ENCODE results near the gene ADGRV1.

The ADGRV1 gene

GRCh38 chr5:90689064-90689463 is 130.5 kb downstream of the ADGRV1 start:
- DNase-seq (ENCODE audit: low read depth, low spot score): no peak
- Histone ChIP-seq H3K9ac (ENCODE audit: insufficient read length) (no peak overlapping the region), H3K36me3 (ENCODE audit: insufficient read depth, low read length) (no peaks in the 10 kb centered on the region), H3K9me3 (ENCODE audit: low read depth, low read length) (no peaks in the 10 kb centered on the region), H3K4me3 (no peak overlapping the region), H3K27ac (no peak overlapping the region)
- TF ChIP-seq FOXP2 (optimal IDR thresholded peaks at IDR 0.05; ENCODE audit: control extremely low read depth, extremely low read length, insufficient read depth): no peak
- no peak for TF ChIP-seq POLR2AphosphoS5 (IDR thresholded peaks at IDR 0.05; ENCODE audit: borderline replicate concordance, low read depth, low read length)

DNA sequence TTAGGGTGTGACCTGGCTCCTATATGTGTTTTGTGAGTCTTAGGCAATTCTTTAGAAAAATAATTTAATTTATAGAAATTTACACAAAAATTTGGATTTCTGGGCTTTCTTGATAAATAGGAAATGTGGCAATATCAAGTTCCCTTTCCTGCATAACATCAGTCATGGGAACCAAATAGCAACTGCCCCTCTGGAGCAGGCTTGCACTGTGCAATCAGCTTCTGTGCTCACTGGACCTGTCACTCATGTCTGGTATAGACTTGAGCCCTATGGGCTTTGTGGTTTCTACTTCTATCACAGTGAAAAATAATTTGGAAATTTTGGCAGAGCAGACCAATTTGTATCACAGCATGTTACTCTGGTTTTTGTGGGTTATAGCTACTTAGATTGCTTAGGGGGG is 131.7 kb downstream of the ADGRV1 start:
- H3K4me3 ChIP-seq: no peak overlapping the region
- no peak overlapping the region for H3K27ac ChIP-seq
- DNase-seq (ENCODE audit: low read depth, low spot score): no peak
- H3K36me3 ChIP-seq (ENCODE audit: insufficient read depth, low read length): no peaks in the 10 kb centered on the region
- no peak overlapping the region for H3K9ac ChIP-seq (ENCODE audit: insufficient read length)
- TF ChIP-seq FOXP2 (optimal IDR thresholded peaks at IDR 0.05; ENCODE audit: control extremely low read depth, extremely low read length, insufficient read depth): no peak
- TF ChIP-seq POLR2AphosphoS5 (IDR thresholded peaks at IDR 0.05; ENCODE audit: borderline replicate concordance, low read depth, low read length): no peak
- TF ChIP-seq EZH2 (IDR thresholded peaks at IDR 0.05): no peak
- H3K9me3 ChIP-seq (ENCODE audit: low read depth, low read length): no peaks in the 10 kb centered on the region

DNA sequence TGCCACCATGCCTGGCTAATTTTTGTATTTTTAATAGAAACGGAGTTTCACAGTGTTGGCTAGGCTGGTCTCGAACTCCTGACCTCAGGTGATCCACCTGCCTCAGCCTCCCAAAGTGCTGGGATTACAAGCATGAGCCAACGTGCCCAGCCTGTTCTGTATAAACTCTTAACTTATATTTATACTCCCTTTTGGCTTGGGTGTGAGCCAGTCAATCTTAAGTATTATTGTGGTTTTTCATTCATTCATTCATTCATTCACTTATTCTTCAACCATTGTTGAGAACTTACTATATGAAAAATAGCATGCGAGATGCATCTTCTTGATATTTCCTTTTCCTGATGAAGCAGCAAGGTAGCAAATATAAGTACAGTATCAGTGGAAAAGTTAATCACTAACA is 132.9 kb downstream of the ADGRV1 start:
- no peak overlapping the region for H3K4me3 ChIP-seq
- H3K9ac ChIP-seq (ENCODE audit: insufficient read length): no peak overlapping the region
- H3K9me3 ChIP-seq (ENCODE audit: low read depth, low read length): no peaks in the 10 kb centered on the region
- DNase-seq (ENCODE audit: low read depth, low spot score): no peak
- no peaks in the 10 kb centered on the region for H3K36me3 ChIP-seq (ENCODE audit: insufficient read depth, low read length)
- no peak for TF ChIP-seq POLR2AphosphoS5 (IDR thresholded peaks at IDR 0.05; ENCODE audit: borderline replicate concordance, low read depth, low read length)
- no peak for TF ChIP-seq FOXP2 (optimal IDR thresholded peaks at IDR 0.05; ENCODE audit: control extremely low read depth, extremely low read length, insufficient read depth)
- no peak for TF ChIP-seq EZH2 (IDR thresholded peaks at IDR 0.05)
- H3K27ac ChIP-seq: no peak overlapping the region

DNA sequence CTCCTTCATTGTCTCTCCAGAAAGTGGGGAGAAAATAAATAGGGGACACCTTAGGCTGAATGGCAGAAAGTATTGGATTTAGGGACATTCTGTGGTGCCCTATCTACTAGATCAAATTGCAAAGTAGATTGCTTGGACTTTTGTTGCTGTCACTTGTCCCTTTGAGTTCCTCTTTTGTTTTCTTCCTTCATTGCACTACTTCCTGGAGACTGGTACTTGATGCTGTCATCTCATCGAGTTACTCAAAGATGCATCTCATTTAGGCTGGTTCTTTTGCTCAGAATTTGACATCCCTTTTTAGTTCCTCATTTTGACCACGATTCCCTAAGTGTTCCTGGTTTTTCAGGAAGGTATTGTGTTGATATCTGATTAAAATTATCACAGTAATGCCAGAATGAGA is 137.6 kb downstream of the ADGRV1 start:
- H3K4me3 ChIP-seq: no peak overlapping the region
- H3K27ac ChIP-seq: no peak overlapping the region
- no peak for TF ChIP-seq FOXP2 (optimal IDR thresholded peaks at IDR 0.05; ENCODE audit: control extremely low read depth, extremely low read length, insufficient read depth)
- no peak for TF ChIP-seq POLR2AphosphoS5 (IDR thresholded peaks at IDR 0.05; ENCODE audit: borderline replicate concordance, low read depth, low read length)
- no peak for TF ChIP-seq EZH2 (IDR thresholded peaks at IDR 0.05)
- no peaks in the 10 kb centered on the region for H3K9me3 ChIP-seq (ENCODE audit: low read depth, low read length)
- H3K9ac ChIP-seq (ENCODE audit: insufficient read length): no peak overlapping the region
- DNase-seq (ENCODE audit: low read depth, low spot score): no peak
- no peaks in the 10 kb centered on the region for H3K36me3 ChIP-seq (ENCODE audit: insufficient read depth, low read length)

DNA sequence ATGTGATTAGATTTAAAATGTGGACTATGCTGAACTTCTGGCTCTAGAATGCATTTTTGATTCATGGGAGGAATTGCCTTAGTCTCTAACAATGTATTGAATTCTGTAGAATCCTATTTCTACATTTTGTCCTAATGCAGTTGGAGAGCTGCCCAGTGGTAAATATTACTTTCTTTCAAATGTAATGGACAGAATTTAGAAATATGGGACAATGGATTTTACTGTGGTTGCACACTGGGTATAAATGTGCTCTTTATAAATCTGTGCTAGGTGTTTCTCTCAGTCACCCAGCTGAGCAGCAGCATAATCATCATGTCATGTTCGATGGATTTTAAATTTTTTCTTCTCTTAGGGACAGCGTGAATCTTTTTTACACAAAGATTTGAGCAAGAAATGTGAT is 141.7 kb downstream of the ADGRV1 start:
- no peak for DNase-seq (ENCODE audit: low read depth, low spot score)
- Histone ChIP-seq H3K36me3 (ENCODE audit: insufficient read depth, low read length) (no peaks in the 10 kb centered on the region), H3K27ac (no peak overlapping the region), H3K9ac (ENCODE audit: insufficient read length) (no peak overlapping the region), H3K9me3 (ENCODE audit: low read depth, low read length) (no peaks in the 10 kb centered on the region), H3K4me3 (no peak overlapping the region)
- no peak for TF ChIP-seq EZH2 (IDR thresholded peaks at IDR 0.05)
- TF ChIP-seq POLR2AphosphoS5 (IDR thresholded peaks at IDR 0.05; ENCODE audit: borderline replicate concordance, low read depth, low read length): no peak
- no peak for TF ChIP-seq FOXP2 (optimal IDR thresholded peaks at IDR 0.05; ENCODE audit: control extremely low read depth, extremely low read length, insufficient read depth)

- Histone ChIP-seq H3K36me3 (ENCODE audit: insufficient read depth, low read length) (no peaks in the 10 kb centered on the region), H3K9me3 (ENCODE audit: low read depth, low read length) (no peaks in the 10 kb centered on the region), H3K9ac (ENCODE audit: insufficient read length) (no peak overlapping the region), H3K27ac (no peak overlapping the region), H3K4me3 (no peak overlapping the region)
- TF ChIP-seq FOXP2 (optimal IDR thresholded peaks at IDR 0.05; ENCODE audit: control extremely low read depth, extremely low read length, insufficient read depth): no peak
- TF ChIP-seq POLR2AphosphoS5 (IDR thresholded peaks at IDR 0.05; ENCODE audit: borderline replicate concordance, low read depth, low read length): no peak
- no peak for TF ChIP-seq EZH2 (IDR thresholded peaks at IDR 0.05)
- no peak for DNase-seq (ENCODE audit: low read depth, low spot score)
Observed at GRCh38 chr5:90703932-90704331, 145.3 kb downstream of the ADGRV1 start.

DNA sequence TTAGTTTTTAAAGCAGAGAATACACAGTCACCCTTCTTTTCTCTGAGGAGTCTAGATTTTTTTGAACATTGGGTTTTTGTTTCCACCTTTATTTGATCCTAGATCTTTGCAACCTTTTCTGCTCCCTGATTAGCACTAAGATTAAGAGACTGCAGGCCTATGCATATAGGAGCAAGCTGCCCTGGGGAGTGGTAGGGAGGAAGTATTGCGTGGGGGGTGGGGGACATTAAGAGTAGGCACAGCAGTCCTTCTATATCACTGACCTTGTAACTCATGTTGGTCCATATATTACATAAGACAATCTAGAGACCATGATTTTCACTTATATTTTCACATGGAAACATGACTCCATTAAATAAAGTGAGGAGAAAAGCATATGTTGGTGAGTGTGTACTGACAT is 149.1 kb downstream of the ADGRV1 start:
- no peak overlapping the region for H3K27ac ChIP-seq
- no peak for DNase-seq (ENCODE audit: low read depth, low spot score)
- H3K9ac ChIP-seq (ENCODE audit: insufficient read length): no peak overlapping the region
- no peaks in the 10 kb centered on the region for H3K9me3 ChIP-seq (ENCODE audit: low read depth, low read length)
- TF ChIP-seq FOXP2 (optimal IDR thresholded peaks at IDR 0.05; ENCODE audit: control extremely low read depth, extremely low read length, insufficient read depth) (no peak), POLR2AphosphoS5 (IDR thresholded peaks at IDR 0.05; ENCODE audit: borderline replicate concordance, low read depth, low read length) (no peak), EZH2 (IDR thresholded peaks at IDR 0.05) (no peak)
- H3K4me3 ChIP-seq: no peak overlapping the region
- H3K36me3 ChIP-seq (ENCODE audit: insufficient read depth, low read length): no peaks in the 10 kb centered on the region

- Histone ChIP-seq H3K9ac (ENCODE audit: insufficient read length) (no peak overlapping the region), H3K36me3 (ENCODE audit: insufficient read depth, low read length) (no peaks in the 10 kb centered on the region), H3K27ac (no peak overlapping the region), H3K9me3 (ENCODE audit: low read depth, low read length) (no peaks in the 10 kb centered on the region), H3K4me3 (no peak overlapping the region)
- TF ChIP-seq POLR2AphosphoS5 (IDR thresholded peaks at IDR 0.05; ENCODE audit: borderline replicate concordance, low read depth, low read length) (no peak), EZH2 (IDR thresholded peaks at IDR 0.05) (no peak)
- peak; percentile 12 for DNase-seq (ENCODE audit: low read depth, low spot score)
Observed at GRCh38 chr5:90709323-90710155, 150.9 kb downstream of the ADGRV1 start.

- Histone ChIP-seq H3K27ac (no peak overlapping the region), H3K36me3 (ENCODE audit: insufficient read depth, low read length) (no peaks in the 10 kb centered on the region), H3K9ac (ENCODE audit: insufficient read length) (no peak overlapping the region), H3K9me3 (ENCODE audit: low read depth, low read length) (no peaks in the 10 kb centered on the region), H3K4me3 (no peak overlapping the region)
- TF ChIP-seq FOXP2 (optimal IDR thresholded peaks at IDR 0.05; ENCODE audit: control extremely low read depth, extremely low read length, insufficient read depth): no peak
- TF ChIP-seq EZH2 (IDR thresholded peaks at IDR 0.05): no peak
- no peak for TF ChIP-seq POLR2AphosphoS5 (IDR thresholded peaks at IDR 0.05; ENCODE audit: borderline replicate concordance, low read depth, low read length)
- no peak for DNase-seq (ENCODE audit: low read depth, low spot score)
Observed at GRCh38 chr5:90718387-90718786, 159.8 kb downstream of the ADGRV1 start.

Measured in SK-N-MC (cell line).